ENCODE results near the gene TSPAN13. TPM values are rescaled to one million over a fixed set of nuclear protein-coding genes. Genes with fewer than 3 reads are reported as not detected.

The TSPAN13 gene
- total RNA-seq, 4 donors from 2014 or later = 16.8 to 31.1 (median 28.2) TPM

- Histone ChIP-seq H3K27ac (no peak overlapping the region), H3K36me3 (no peaks in the 10 kb centered on the region), H3K4me3 (replicated peaks in 1 of 3) (no peak overlapping the region), H3K4me1 (no peaks in the 10 kb centered on the region), H3K9me3 (no peaks in the 10 kb centered on the region), H3K27me3 (no peaks in the 10 kb centered on the region)
- intact Hi-C loops (cut with DNase I) = no loop called here
- 84 to 90% methylated on average over 4 of the region's 4 CpGs for WGBS, 2 donors
- no peak for DNase-seq
- no peak for TF ChIP-seq POLR2A (IDR thresholded peaks at IDR 0.05)
- TF ChIP-seq, protein P1, sequence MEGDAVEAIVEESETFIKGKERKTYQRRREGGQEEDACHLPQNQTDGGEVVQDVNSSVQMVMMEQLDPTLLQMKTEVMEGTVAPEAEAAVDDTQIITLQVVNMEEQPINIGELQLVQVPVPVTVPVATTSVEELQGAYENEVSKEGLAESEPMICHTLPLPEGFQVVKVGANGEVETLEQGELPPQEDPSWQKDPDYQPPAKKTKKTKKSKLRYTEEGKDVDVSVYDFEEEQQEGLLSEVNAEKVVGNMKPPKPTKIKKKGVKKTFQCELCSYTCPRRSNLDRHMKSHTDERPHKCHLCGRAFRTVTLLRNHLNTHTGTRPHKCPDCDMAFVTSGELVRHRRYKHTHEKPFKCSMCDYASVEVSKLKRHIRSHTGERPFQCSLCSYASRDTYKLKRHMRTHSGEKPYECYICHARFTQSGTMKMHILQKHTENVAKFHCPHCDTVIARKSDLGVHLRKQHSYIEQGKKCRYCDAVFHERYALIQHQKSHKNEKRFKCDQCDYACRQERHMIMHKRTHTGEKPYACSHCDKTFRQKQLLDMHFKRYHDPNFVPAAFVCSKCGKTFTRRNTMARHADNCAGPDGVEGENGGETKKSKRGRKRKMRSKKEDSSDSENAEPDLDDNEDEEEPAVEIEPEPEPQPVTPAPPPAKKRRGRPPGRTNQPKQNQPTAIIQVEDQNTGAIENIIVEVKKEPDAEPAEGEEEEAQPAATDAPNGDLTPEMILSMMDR (IDR thresholded peaks at IDR 0.05) = no peak
Measured at GRCh38 chr7:16712916-16713315, 40.6 kb upstream of the TSPAN13 start.

DNA sequence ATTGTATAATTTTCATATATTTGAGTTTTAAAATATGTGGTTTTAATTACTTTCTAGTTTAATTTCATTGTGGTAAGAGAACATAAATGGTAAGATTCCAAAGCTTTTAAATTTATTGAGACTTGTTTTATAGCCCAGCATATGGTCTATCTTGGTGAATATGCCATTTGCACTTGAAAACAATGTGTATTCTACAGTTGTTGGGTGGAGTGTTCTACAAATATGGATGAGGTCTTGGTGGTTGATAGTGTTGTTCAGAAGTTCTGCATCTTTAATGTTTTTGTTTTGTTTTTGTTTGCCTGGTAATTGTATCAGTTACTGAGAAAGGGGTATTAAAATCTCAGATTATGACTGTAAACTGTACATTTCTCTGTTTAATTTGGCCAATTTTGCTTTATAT is 37.6 kb upstream of the TSPAN13 start:
- Histone ChIP-seq H3K4me3 (replicated peaks in 1 of 3) (no peak overlapping the region), H3K27me3 (no peaks in the 10 kb centered on the region), H3K27ac (no peak overlapping the region), H3K4me1 (no peaks in the 10 kb centered on the region), H3K9me3 (no peaks in the 10 kb centered on the region), H3K36me3 (no peaks in the 10 kb centered on the region)
- DNase-seq = no peak
- TF ChIP-seq, protein P1 (IDR thresholded peaks at IDR 0.05) = no peak
- TF ChIP-seq POLR2A (IDR thresholded peaks at IDR 0.05) = no peak
- intact Hi-C loops (cut with DNase I) = no loop called here

GRCh38 chr7:16718111-16718656 is 35.4 kb upstream of the TSPAN13 start:
- 95 to 97% methylated on average over 3 of the region's 3 CpGs for WGBS, 2 donors
- Histone ChIP-seq H3K36me3 (no peaks in the 10 kb centered on the region), H3K27ac (no peak overlapping the region), H3K4me1 (no peaks in the 10 kb centered on the region), H3K27me3 (no peaks in the 10 kb centered on the region), H3K9me3 (no peaks in the 10 kb centered on the region), H3K4me3 (replicated peaks in 1 of 3) (no peak overlapping the region)
- intact Hi-C loops (cut with DNase I) = no loop called here
- TF ChIP-seq POLR2A (IDR thresholded peaks at IDR 0.05) = no peak
- TF ChIP-seq, protein P1 (IDR thresholded peaks at IDR 0.05) = no peak
- no peak for DNase-seq

DNA sequence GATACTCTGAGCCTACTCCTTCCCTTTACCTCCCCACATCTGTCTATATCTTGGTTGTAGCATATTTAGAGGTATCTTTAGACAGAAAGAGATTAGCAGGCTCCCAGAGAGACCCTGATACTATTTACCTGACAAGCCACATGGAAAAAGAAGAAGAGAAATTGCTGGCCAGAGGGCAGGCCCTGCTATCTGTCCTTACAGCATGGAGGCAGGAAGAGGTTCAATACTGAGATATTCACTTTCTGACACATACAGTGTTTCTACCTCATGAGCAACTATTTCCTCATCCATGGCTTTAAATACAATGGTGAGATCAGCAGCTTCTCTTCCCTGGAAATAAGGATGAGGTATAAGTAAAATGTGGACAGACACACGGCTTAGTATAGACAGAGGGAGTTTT is 33.9 kb upstream of the TSPAN13 start:
- no peaks in the 10 kb centered on the region for H3K36me3 ChIP-seq
- no peak overlapping the region for H3K27ac ChIP-seq
- no peak overlapping the region for H3K4me3 ChIP-seq (replicated peaks in 1 of 3)
- WGBS, 2 donors = 93 to 100% methylated on average over 1 of the region's 1 CpG
- no peaks in the 10 kb centered on the region for H3K27me3 ChIP-seq
- no peaks in the 10 kb centered on the region for H3K9me3 ChIP-seq
- H3K4me1 ChIP-seq = no peaks in the 10 kb centered on the region
- no peak for TF ChIP-seq POLR2A (IDR thresholded peaks at IDR 0.05)
- TF ChIP-seq, protein P1 (IDR thresholded peaks at IDR 0.05) = no peak
- DNase-seq = no peak
- intact Hi-C loops (cut with DNase I) = no loop called here

DNA sequence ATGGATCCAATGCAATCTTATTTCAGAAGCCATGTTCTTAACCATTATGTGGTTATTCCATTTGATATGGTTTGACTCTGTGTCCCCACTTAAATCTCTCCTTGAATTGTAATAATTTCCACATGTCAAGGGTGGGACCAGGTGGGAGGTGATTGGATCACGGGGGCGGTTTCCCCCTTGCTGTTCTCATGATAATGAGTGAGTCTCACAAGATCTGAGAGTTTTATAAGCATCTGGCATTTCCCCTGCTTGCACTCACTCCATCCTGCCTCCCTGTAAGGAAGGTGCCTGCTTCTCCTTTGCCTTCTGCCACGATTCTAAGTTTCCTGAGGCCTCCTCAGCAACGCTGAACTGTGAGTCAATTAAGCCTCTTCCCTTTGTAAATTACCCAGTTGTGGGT is 32.0 kb upstream of the TSPAN13 start:
- no peak overlapping the region for H3K27ac ChIP-seq
- WGBS, 2 donors = 70 to 83% methylated on average over 4 of the region's 4 CpGs
- no peak for TF ChIP-seq POLR2A (IDR thresholded peaks at IDR 0.05)
- TF ChIP-seq, protein P1 (IDR thresholded peaks at IDR 0.05) = no peak

More for the DNA sequence above, 32.0 kb upstream of the TSPAN13 start:
- DNase-seq = no peak
- no peaks in the 10 kb centered on the region for H3K4me1 ChIP-seq
- no peaks in the 10 kb centered on the region for H3K27me3 ChIP-seq
- no peaks in the 10 kb centered on the region for H3K36me3 ChIP-seq
- H3K9me3 ChIP-seq = no peaks in the 10 kb centered on the region
- H3K4me3 ChIP-seq (replicated peaks in 1 of 3) = no peak overlapping the region
- intact Hi-C loops (cut with DNase I) = no loop called here

Data from thyroid gland (tissue), 4 donors.